ENCODE measurements around the gene NEU4. TPM values are rescaled to one million over a fixed set of nuclear protein-coding genes. Genes with fewer than 3 reads are reported as not detected.

NEU4 gene
- total and polyA plus RNA-seq, 9 of the 15 experiments (the other 6 are each of a cell fraction or from before 2014, with no cell fraction given) = 0.01 to 0.40 TPM; not detected in 7

- TF ChIP-seq ZNF778 (CRISPR knock-in tag; IDR thresholded peaks at IDR 0.05) (no peak), PHB (CRISPR knock-in tag; IDR thresholded peaks at IDR 0.05) (no peak), ZNF311 (CRISPR knock-in tag; IDR thresholded peaks at IDR 0.05) (no peak), PHB2 (IDR thresholded peaks at IDR 0.05; ENCODE audit: low read depth) (no peak), RHOXF2B (CRISPR knock-in tag; conservative IDR thresholded peaks at IDR 0.05) (no peak), JUN (IDR thresholded peaks at IDR 0.05; ENCODE audit: borderline replicate concordance, low read depth, low read length) (peak; percentile 42; the same call in 1 of the 2 replicates), JUN (CRISPR knock-in tag; IDR thresholded peaks at IDR 0.05; ENCODE audit: borderline replicate concordance) (no peak), STAG1 (CRISPR knock-in tag; IDR thresholded peaks at IDR 0.05; ENCODE audit: borderline replicate concordance) (no peak), TRIM25 (IDR thresholded peaks at IDR 0.05; ENCODE audit: borderline replicate concordance) (no peak), HDGF (IDR thresholded peaks at IDR 0.05) (no peak), LARP7 (IDR thresholded peaks at IDR 0.05) (no peak), PPARD (CRISPR knock-in tag; IDR thresholded peaks at IDR 0.05) (no peak), EHMT2 (IDR thresholded peaks at IDR 0.05) (no peak), GABPA (tag; conservative IDR thresholded peaks at IDR 0.05; ENCODE audit: low read depth) (0 out of 2 replicates have a peak, but pooled peaks have one; percentile 19), ZNF282 (CRISPR knock-in tag; IDR thresholded peaks at IDR 0.05) (no peak), MLLT1 (IDR thresholded peaks at IDR 0.05) (no peak), POLR2A (conservative IDR thresholded peaks at IDR 0.05) (peak; percentile 53; the same call in 1 of the 2 replicates), KDM2B (CRISPR knock-in tag; IDR thresholded peaks at IDR 0.05) (no peak; the same call in 1 of the 2 replicates), CREB3L1 (IDR thresholded peaks at IDR 0.05; ENCODE audit: borderline replicate concordance, low read depth) (peak; percentile 23; the same call in 1 of the 2 replicates), SMC3 (conservative IDR thresholded peaks at IDR 0.05; ENCODE audit: insufficient read depth, low read depth, low read length) (no peak), ARID3A (IDR thresholded peaks at IDR 0.05; ENCODE audit: borderline replicate concordance, low read depth, low read length) (no peak), ZSCAN29 (IDR thresholded peaks at IDR 0.05) (no peak), RBM39 (optimal IDR thresholded peaks at IDR 0.05; ENCODE audit: low read depth, low read length) (no peak), RNF2 (IDR thresholded peaks at IDR 0.05) (no peak), ZNF12 (CRISPR knock-in tag; IDR thresholded peaks at IDR 0.05) (no peak), ZFP36 (IDR thresholded peaks at IDR 0.05; ENCODE audit: low read depth, low read length, partially characterized antibody) (no peak), SMARCA4 (IDR thresholded peaks at IDR 0.05) (no peak)
Measured at GRCh38 chr2:241844066-241844728, 35.2 kb downstream of the NEU4 start (continued).

Measured in K562 (cell line).